ENCODE data around the gene PYGL. TPM values are rescaled to one million over a fixed set of nuclear protein-coding genes. Genes with fewer than 3 reads are reported as not detected.
"Not testable (repeated sequence)": the region's sequence is repeated elsewhere in the genome, so short reads cannot be mapped to it uniquely, and the experiment has no call there.

PYGL gene
- total and polyA plus RNA-seq, 2 experiments from 2014 or later = 36.6 to 59.0 TPM

- H3K36me3 ChIP-seq = peaks cover 6% of the 10 kb centered on the region
- H3K4me3 ChIP-seq = no peak overlapping the region
- no peak for TF ChIP-seq CTCF (IDR thresholded peaks at IDR 0.05; ENCODE audit: low read depth, low read length)
- H3K27me3 ChIP-seq = no peaks in the 10 kb centered on the region
- H3K4me1 ChIP-seq (ENCODE audit: low read depth) = no peaks in the 10 kb centered on the region
- H3K27ac ChIP-seq = no peak overlapping the region
- no peaks in the 10 kb centered on the region for H3K9me3 ChIP-seq (ENCODE audit: low read depth)
- DNase-seq (ENCODE audit: low read depth in 1 of 2, low spot score in 1 of 2) = no peak
Measured at GRCh38 chr14:50906326-50907065, 37.8 kb downstream of the PYGL start.

GRCh38 chr14:50904719-50905118, 39.6 kb downstream of the PYGL start:
- TF ChIP-seq CTCF (IDR thresholded peaks at IDR 0.05; ENCODE audit: low read depth, low read length) = no peak
- Histone ChIP-seq H3K4me1 (ENCODE audit: low read depth) (no peaks in the 10 kb centered on the region), H3K27ac (no peak overlapping the region), H3K9me3 (ENCODE audit: low read depth) (no peaks in the 10 kb centered on the region), H3K4me3 (no peak overlapping the region), H3K36me3 (peaks cover 6% of the 10 kb centered on the region), H3K27me3 (no peaks in the 10 kb centered on the region)
- no peak for DNase-seq (ENCODE audit: low read depth in 1 of 2, low spot score in 1 of 2)

GRCh38 chr14:50901361-50901760, 42.9 kb downstream of the PYGL start:
- Histone ChIP-seq H3K4me3 (no peak overlapping the region), H3K4me1 (ENCODE audit: low read depth) (no peaks in the 10 kb centered on the region), H3K9me3 (ENCODE audit: low read depth) (no peaks in the 10 kb centered on the region), H3K27ac (no peak overlapping the region), H3K36me3 (peaks cover 3% of the 10 kb centered on the region), H3K27me3 (no peaks in the 10 kb centered on the region)
- DNase-seq (ENCODE audit: low read depth in 1 of 2, low spot score in 1 of 2) = no peak
- TF ChIP-seq CTCF (IDR thresholded peaks at IDR 0.05; ENCODE audit: low read depth, low read length) = no peak

- Histone ChIP-seq H3K36me3 (no peaks in the 10 kb centered on the region), H3K9me3 (ENCODE audit: low read depth) (no peaks in the 10 kb centered on the region), H3K4me3 (no peak overlapping the region), H3K27ac (no peak overlapping the region), H3K27me3 (no peaks in the 10 kb centered on the region), H3K4me1 (ENCODE audit: low read depth) (no peaks in the 10 kb centered on the region)
- no peak for TF ChIP-seq CTCF (IDR thresholded peaks at IDR 0.05; ENCODE audit: low read depth, low read length)
- no peak for DNase-seq (ENCODE audit: low read depth in 1 of 2, low spot score in 1 of 2)
Measured at GRCh38 chr14:50897658-50898175, 46.6 kb downstream of the PYGL start.

- H3K27ac ChIP-seq; H3K4me3 ChIP-seq; H3K36me3 ChIP-seq; H3K4me1 ChIP-seq (ENCODE audit: low read depth); H3K27me3 ChIP-seq; H3K9me3 ChIP-seq (ENCODE audit: low read depth); DNase-seq (ENCODE audit: low read depth in 1 of 2, low spot score in 1 of 2): not testable (repeated sequence)
Measured at GRCh38 chr14:50897005-50897404, 47.3 kb downstream of the PYGL start.

- not testable (repeated sequence) for DNase-seq (ENCODE audit: low read depth in 1 of 2, low spot score in 1 of 2); H3K27ac ChIP-seq; H3K36me3 ChIP-seq; H3K27me3 ChIP-seq; H3K4me1 ChIP-seq (ENCODE audit: low read depth); H3K4me3 ChIP-seq; H3K9me3 ChIP-seq (ENCODE audit: low read depth)
Measured at GRCh38 chr14:50896421-50896820, 47.9 kb downstream of the PYGL start.

Data from cardiac muscle cell (in vitro differentiated cells and primary cell).